NCI-H1694 treated with DMSO at 0.1 percent for 48 hours (cell line): ENCODE data around the gene RCBTB1.
"Not testable (repeated sequence)": the region's sequence is repeated elsewhere in the genome, so short reads cannot be mapped to it uniquely, and the experiment has no call there.

Experiments used
- DNase-seq: peaks from one replicate; lab custom pipeline; 2025; lab: John Stamatoyannopoulos, UW

RCBTB1 gene

DNA sequence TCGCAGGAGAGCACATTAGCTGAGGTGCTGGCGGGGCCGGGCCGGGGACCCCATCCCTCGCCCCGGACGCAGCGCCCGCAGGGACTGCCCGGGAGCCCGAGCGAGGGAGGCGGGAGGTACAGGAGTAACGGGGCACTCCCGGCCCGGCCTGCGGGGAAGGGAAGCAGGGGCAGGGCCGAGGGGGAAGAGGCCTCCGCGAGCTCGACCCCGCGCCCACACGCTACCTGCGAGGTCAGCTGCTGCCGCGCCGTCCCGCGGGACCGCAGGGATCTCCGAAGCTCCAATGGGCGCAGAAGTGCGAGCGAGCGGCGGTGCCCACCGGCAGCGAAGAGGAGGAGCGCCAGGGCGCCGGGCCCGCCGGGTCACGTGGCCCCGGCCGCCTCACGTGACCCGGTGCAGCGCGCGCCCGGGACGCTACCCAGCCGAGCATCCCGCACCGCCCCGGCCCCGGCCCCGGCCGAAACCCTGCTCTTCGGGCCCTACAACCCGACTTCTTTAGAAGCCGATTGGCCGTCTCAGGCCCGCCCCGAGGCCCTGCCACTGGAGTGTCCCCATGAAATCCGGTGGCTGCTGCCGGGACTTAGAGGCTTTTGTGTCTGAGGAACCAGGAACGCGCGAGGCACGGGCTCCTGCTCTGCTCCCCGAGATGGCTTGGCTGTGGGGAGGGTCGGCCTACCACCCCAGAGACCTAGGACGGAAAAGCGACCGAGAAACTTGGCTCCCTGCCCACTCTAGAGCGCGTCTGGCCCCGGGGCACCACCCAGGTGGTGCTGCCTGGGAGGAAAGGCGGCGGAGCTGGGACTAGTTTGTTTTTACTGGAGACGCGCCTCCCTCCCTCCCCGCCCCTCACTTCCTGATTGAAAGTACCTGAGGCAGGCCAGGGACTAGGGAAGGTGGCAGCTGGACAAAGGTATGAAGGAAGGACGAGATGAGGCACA is at the start of gene RCBTB1:
Gene RCBTB1 (minus strand): TSS at position 339 of the 938 bp plus-strand sequence. CDS start 18,279 bp downstream, outside the sequence.
- DNase-seq, result peak; percentile 44

DNA sequence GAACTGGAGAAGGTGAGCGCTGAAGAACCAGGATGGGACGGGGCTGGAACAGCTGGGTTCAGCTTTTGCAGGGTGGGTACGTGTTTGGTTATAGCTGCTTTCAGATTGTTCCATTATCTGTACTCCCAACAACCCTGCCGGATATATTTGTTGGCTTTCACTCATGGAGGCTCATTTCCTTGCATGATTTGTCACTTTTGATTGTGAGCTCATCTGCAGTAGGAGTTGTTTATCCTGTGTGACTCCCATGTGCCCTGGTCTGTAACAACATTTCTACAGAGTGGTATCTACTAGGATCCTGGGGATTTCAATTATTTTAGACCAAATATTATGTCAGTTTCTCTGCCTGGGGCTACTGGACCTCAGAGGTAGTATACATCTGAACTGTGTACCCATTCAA is 48.4 kb upstream of the RCBTB1 start:
- DNase-seq, result no peak

DNA sequence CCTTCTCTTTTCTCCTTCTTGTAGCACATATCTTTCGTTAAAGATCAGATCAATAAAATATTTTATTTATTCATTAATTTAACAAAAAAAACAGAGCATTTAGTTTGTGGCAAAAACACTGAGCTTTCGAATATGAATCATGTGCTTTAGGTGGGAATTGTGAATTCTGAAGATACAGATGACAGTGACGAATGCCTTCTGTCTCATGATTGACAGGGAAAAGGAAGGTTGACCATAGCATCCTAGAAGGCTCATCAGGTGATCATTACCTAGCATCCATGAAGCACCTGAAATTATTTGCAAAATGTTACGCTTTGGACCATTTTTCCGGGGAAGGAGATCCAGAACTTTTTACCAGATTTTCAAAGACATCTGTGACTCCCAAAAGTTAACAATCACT is 46.8 kb upstream of the RCBTB1 start:
- no peak for DNase-seq

DNA sequence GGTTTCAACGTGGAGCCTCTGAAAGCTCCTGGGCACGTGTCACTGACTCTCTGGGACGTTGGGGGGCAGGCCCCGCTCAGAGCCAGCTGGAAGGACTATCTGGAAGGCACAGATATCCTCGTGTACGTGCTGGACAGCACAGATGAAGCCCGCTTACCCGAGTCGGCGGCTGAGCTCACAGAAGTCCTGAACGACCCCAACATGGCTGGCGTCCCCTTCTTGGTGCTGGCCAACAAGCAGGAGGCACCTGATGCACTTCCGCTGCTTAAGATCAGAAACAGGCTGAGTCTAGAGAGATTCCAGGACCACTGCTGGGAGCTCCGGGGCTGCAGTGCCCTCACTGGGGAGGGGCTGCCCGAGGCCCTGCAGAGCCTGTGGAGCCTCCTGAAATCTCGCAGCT is 45.2 kb upstream of the RCBTB1 start:
- DNase-seq, result no peak

DNA sequence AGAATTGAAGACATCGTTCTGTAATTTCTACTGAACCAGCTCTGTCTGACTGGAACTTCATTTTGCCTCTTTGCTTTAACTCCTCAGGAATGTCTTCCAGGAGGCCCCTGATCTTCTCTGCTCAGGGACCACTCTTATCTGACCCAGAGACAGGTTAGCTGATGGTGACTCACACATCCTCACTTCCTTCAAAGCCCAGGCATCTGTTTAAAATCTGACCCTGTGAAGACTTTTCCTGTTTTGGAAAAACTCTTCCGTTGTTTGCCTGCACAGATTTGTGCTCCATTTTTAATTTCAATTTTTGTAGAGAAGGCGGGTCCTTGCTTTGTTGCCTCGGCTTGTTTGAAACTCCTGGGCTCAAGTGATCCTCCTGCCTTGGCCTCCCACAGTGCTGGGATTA is 44.6 kb upstream of the RCBTB1 start:
- DNase-seq, result no peak

DNA sequence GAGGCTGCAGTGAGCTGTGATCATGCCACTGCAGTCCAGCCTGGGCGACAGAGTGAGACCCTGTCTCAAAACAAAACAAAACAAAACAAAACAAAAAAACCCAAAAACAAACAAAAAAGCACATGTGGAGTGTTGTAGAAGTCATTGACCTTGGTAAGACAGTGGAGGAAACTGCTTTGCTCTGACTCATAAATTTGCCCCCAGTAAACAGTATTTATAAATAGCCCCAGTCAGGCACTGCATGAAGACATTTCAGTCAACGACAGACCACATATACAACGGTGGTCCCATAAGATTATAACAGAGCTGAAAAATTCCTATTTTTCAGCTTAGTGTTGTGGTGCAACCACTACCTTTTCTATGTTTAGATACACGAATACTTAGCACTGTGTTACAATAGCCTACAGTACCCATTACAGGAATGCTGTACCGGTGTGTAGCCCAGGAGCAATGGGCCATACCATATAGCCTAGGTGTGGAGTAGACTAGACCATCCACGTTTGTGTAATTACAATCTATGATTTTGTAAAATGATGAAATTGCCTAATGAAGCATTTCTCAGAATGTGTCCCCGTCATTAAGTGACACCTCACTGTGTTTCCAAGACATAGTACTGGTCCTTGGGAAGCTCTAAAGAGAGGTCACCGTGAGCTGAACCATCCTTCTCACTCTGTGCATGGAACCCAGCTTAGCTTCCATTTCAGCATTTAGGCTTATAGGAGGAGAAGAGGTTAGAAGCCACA is 44.0 kb upstream of the RCBTB1 start:
- DNase-seq, result no peak

DNA sequence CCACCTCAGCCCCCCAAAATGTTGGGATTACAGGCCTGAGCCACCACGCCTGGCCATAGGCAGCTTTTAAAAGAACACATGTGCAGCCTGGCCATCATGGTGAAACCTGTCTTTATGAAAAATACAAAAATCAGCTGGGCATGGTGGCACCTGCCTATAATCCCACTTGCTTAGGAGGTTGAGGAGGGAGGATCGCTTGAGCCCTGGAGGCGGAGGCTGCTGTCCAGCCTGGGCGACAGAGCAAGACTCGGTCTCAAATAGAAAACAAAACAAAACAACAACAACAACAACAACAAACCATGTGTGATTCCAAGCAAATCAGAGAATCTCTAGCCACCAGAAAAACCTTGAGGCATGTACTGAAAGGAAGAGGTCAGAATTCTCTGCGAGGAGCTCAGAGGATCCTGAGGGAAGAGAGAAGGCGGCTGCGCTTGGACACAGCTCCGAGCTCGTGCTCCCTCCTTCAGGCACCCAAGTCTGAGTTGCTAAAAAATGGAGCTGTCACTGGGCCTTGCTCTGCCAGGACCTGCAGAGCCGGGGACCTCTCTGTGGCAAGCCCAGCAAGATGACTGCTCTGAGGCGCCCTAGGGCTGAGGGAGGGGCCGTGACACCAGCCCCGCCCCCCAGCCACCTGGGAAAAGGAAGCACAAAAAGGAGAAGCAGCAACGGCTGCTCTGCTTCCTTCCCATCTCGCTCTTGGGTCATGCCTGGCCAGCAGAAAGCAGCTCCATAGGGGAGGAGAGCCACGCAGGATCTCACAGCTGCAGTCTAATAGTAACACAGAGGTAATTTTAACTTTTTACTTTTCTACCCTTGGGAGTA is 42.7 kb upstream of the RCBTB1 start, which contains the start of gene ARL11:
Gene ARL11 (plus strand): TSS at position 677 of the 822 bp plus-strand sequence. CDS start 1,941 bp downstream, outside the sequence.
- DNase-seq, result no peak

DNA sequence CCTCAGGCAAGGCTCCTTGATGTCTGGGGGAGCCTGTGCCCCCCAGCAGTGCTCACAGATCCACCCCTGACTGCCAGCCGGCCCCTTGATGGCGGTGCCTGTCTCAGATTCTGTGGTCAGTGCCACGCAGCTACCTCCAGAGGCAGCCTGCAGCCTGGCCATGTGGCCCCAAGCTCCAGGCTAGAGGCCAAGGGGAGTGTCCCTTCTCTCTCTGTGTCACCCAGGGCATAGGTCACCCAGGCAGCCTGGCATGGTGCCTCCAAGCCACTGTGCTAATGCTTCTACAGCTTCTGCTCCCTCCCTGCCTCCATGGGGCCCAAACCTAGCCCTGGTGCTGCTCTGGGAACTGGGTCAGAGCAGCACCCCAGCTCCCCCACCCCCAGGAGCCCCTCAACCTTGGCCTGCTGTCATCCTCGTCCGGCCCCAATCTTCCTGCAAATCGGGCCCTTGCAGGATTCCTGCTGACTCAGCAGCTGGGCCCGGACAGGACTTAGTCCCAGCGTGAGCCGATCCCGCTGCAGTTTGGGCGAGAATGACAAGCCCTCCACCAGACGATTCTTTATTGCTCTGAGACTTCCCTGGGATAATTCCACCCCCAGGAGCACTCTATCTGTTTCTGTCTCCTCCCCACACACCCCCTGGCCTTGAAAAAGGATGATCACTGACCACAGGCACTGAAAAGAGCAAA is 40.2 kb upstream of the RCBTB1 start:
- DNase-seq, result no peak

DNA sequence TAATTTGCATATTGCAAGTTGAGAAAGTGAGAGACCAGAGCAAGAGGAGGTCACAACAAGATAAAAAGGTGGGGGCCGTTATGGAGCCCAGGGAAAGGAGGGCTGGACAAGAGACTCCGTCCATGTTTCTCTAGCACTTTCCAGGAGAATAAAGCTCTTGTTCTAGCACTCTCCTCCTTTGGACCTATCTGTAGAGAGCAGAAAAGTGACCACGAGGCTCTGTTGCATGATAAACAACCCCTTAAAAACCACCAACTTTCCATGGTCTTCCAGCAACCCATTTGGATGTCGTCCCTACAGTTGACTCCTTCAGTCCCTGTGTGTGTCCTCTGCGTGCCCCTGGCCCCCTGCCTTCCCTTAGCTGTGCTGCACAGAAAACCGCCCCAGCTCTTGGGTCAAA is 38.9 kb upstream of the RCBTB1 start:
- no peak for DNase-seq

DNA sequence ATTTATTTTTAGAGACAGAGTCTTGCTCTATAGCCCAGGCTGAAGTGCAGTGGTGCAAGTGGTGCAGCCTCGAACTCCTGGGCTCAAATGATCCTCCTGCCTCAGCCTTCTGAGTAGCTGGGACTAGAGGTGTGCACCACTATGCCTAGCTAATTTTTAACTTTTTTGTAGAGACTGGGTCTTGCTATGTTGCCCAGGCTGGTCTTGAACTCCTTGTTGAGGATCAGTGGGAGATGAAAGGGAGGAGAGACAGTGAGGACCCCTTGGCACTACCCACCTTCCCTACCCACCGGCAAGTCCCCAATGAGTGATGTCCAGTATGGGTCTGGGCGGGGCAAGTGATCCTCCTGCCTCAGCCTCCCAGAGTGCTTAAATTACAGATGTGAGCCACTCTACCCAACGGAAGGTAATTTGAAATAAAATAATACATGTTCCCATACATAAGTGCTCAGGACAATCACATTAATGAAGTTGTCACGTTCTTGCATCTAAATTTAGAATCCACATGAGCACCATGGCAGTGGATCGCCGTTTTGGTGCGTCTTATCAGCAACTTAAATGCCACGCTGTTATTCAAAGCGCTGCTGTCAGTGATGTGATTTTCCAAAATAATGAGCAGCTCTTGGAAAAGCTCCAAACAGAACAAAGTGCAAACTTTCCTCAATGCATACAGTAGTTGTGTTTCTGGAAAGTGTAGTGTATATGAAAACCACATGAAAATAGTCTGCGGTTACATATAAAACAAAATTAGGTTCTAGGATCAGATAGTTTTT is 37.0 kb upstream of the RCBTB1 start:
- DNase-seq, result no peak

DNA sequence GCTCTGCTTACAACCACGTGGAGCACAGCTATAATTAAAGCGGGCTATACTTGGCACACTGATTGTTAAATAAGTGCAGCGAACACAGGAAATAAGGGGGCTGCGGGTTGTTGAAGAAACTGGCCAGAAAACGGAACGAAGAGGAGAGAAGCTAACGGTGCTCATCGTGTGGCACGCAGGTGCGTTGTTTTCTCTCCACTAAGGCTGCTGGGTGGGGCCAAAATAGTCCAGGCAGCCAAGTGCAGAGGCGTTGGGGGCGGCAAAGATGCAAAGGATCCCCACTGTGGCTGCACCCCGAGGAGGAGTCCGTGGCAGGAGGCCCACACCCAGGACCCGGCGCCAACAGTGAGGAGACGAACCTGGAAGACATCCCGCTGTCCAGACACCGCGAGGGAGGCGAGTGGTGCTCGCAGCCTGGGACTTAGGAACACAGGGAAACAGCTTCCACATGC is 34.8 kb upstream of the RCBTB1 start:
- no peak for DNase-seq

DNA sequence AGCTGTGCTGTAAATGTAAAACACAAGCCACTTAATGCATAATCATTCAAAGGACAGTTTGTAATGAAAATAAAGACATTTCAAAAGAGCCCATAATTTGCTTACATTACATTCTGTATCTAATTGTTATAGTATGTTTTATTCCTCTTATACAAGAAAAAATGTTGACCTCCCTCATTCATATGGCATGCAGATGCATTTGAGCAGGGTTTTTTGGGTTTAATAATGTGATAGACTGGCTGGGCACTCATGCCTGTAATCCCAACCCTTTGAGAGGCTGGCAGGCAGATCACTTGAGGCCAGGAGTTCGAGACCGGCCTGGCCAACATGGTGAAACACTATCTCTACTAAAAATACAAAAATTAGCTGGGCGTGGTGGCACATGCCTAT is 31.3 kb upstream of the RCBTB1 start:
- DNase-seq, result no peak

DNA sequence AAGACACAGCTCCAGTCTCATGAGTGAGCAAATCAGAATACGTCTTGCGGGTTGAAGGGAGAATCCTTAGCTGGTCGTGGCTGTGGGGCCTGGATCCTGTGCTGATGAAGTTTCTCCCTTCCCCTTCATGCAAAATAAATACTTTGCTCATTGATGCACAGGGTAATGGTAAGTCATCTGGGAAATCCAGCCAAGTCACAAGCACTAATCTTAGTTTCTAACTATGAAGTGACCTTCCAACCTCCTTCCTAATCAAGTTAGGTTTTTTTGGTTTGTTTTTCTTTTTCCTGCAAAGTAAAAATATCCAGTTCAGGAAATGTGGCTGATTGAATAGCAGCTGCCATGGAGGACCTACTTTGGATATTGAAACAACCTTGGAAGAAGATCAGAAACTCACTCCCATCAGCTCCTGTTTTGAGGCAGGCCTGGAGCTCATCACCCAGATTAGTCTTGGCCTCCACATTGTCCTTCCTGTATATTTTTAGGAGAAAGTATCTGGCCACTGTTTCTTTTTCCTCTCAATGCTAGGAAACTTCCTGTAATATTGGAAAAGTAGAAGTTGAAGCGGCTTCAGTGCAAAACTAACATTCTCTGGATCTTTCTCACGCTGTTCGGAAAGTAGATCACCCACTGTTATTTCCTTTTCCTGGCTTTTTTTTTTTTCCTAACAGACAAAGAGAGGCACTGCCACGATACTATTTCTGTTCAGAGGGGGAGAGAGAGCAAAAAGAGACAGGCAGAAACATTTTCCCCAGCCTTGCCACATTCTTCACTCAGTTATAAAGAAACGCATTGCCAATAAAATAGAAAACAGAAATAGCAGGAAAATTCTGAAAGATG is 30.7 kb upstream of the RCBTB1 start:
- no peak for DNase-seq

DNA sequence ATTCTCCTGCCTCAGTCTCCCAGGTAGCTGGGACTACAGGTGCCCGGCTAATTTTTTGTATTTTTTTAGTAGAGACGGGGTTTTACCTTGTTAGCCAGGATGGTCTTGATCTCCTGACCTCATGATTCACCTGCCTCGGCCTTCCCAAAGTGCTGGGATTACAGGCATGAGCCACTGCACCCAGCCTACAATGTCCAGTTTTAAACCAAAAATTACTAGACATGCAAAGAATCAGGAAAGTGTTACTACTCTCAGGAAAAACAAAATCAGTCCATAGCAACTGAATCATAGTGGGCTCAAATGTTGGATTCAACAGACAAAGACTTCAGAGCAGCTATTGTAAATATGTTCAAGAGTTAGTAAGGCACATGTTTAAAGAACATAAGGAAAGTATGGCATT is 26.7 kb upstream of the RCBTB1 start:
- DNase-seq, result not testable (repeated sequence)

DNA sequence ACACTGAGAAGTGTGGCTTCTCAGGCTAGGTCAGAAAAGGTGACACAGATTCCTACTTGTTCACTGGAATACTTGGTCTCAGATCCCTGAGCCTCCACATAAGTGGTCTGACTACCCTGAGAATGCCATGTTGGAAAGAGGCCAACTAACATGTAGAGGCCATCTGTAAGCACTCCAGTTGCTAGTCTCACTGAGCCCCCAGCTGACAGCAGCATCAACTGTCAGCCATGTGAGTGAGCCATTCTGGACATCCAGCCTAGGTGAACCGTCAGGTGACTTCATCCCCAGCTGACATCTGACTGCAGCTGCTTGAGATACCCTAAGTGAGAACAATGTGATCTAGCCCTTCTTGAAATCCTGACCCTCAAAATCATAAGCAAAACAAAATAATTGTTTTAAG is 24.8 kb upstream of the RCBTB1 start:
- DNase-seq, result peak; percentile 52

DNA sequence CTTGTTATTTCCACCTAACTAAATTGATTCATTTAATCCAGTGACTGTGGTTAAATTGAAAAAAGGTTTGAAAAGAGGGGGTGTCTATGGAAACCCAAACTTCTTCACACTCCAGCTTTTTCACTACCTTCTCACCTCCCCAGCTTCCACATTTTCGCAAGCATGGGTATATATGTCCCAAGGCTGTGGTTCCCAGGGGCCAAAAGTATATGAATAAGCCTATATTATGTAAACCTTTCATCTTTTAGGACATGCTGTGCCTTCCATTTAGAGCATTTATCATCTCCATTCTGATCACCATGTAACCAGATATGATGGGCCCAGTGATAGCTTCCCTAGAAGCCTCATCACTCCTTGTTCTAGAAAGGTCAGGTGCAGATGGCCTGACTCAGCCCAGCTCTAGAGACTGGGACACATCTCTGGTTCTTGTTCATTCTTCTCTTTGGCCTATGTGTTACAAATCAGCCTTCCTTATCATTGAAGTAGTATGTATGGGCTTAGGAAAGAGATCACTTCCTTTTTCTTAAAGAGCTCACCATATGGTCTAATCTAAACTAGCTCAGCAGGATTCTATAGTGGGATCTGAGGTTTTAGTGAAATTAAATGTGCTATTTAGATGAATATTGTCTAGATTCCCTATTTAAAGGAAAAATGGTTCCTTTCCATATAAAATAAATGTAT is 23.4 kb upstream of the RCBTB1 start:
- no peak for DNase-seq

DNA sequence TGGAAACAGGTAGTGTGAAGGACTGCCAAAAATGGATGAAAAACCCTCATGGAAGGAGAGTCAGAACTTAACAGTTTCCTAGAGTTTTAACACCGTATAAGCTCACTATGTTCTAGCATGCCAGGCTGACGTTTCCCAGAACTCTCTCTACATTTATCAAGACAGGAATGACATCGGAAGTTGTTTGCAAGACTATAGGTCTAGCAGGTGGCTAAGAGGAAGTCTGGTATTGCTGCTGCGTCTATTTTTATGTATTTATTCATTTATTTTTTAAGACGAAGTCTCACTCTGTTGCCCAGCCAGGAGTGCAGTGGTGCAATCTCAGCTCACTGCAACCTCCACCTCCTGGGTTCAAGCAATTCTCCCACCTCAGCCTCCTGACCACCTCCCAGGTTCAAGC is 22.4 kb upstream of the RCBTB1 start:
- no peak for DNase-seq

DNA sequence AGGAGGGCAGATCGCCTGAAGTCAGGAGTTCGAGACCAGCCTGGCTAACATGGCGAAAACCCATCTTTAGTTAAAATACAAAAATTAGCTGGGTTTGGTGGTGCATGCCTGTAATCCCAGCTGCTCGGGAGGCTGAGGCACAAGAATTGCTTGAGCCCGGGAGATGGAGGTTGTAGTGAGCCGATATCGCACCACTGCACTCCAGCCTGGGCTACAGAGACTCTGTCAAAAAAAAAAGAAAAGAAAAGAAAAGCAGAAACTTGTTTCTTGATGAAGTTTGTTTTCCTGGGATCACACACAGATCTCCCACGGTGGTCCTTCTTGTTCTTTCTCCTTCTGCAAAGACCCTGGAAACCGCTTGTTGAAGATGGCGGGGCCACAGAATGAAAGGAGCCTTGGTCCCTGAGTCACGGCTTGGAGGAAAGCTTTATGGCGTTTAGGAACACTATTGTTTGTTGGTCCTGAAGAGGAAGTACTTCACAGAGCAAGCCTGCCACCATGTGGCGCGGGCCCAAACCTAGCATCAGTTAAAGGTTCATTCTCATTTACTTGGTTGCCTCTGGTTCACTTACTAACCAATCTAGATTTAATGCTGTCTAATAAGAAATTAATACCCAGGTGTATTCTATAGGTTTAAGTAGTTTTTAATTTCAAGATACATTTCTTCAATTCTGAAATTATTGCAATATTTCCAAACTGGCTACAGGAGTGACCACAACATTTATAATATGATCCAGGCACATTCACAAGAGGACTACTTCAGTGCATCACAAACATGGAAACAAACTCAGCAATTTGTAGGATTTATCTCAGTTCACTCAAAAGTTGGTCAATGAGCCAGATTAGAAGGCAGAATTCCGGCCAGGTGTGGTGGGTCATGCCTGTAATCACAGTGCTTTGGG is 21.6 kb upstream of the RCBTB1 start:
- DNase-seq, result peak; percentile 83
